A549 (cell line): ENCODE measurements around the gene SAT2. TPM values are rescaled to one million over a fixed set of nuclear protein-coding genes. Genes with fewer than 3 reads are reported as not detected.
A peak's percentile ranks its signal among the peaks of the same experiment; 100 is the strongest.

Experiments used
- ATAC-seq, 2 experiments: fragments of 200-7000 bp in 1 of 2; fragments of >200 bp in 1 of 2; cut with Nextera tagmentation in 1 of 2; cut with Tn5 transposase in 1 of 2; 3 replicates each; pipeline versions ENCODE4 v1.8.0 to v1.9.1; 2018 to 2020; ENCODE audit warnings: mild to moderate bottlenecking in 1 of 2, moderate library complexity in 1 of 2
- CTCF ChIA-PET: fragments of 300-600 bp; sonication (Branson Sonifier 250); formaldehyde crosslinking; extraction: SDS; loops from one replicate; lab custom pipeline; 2021; ENCODE audit warnings: antibody characterized with exemption, inconsistent platforms; lab: Yijun Ruan, JAX
- POLR2A ChIA-PET: fragments of 350-600 bp; formaldehyde crosslinking; extraction: SDS; loops from one replicate; lab custom pipeline; 2021; ENCODE audit warnings: antibody characterized with exemption, inconsistent platforms; lab: Yijun Ruan, JAX
- DNase-seq, 2 experiments: peaks; one replicate each; pipeline versions ENCODE4 v3.0.0 to v3.0.0-alpha.2; 2011 to 2016; ENCODE audit warnings: low read depth in 1 of 2, low spot score in 1 of 2
- FAIRE-seq: peaks from 2 replicates; lab custom pipeline; 2011; peaks lifted over from hg19 to GRCh38; lab: Jason Lieb, UNC
- H3K27ac ChIP-seq, 2 experiments: fragments of >200 bp; sonication (Bioruptor Twin); formaldehyde crosslinking; 3 replicates each; pipeline ENCODE4 v1.5.1; 2016 to 2017
- H3K4me1 ChIP-seq: fragments of >200 bp; sonication (Bioruptor Twin); formaldehyde crosslinking; 3 replicates; pipeline ENCODE4 v1.6.1; 2016
- H3K4me2 ChIP-seq: fragments of >200 bp; sonication (Bioruptor Twin); formaldehyde crosslinking; 3 replicates; pipeline ENCODE4 v1.6.1; 2016
- H3K4me3 ChIP-seq: fragments of >200 bp; sonication (Bioruptor Twin); formaldehyde crosslinking; 3 replicates; pipeline ENCODE4 v1.5.1; 2016
- H3K9me3 ChIP-seq: fragments of >200 bp; sonication (Bioruptor Twin); formaldehyde crosslinking; 3 replicates; pipeline ENCODE4 v1.6.1; 2016
- CBX8 ChIP-seq: fragments of 200-600 bp; sonication (generic); IDR thresholded peaks from 2 replicates; pipeline ENCODE4 v1.6.1; 2016
- CEBPB ChIP-seq, 2 experiments: fragments of >200 bp in 1 of 2; sonication (Bioruptor Twin) in 1 of 2; formaldehyde crosslinking in 1 of 2; IDR thresholded peaks; 2 replicates each; pipeline ENCODE4 v1.6.1; 2012 to 2016
- CHD2 ChIP-seq: fragments of 150-350 bp; IDR thresholded peaks from 2 replicates; pipeline ENCODE4 v1.6.1; 2014; ENCODE audit warnings: low read length; ENCODE audit not compliant: partially characterized antibody
- CHD4 ChIP-seq: fragments of 200-600 bp; sonication (generic); IDR thresholded peaks from 2 replicates; pipeline ENCODE4 v1.6.1; 2016; ENCODE audit warnings: antibody characterized with exemption, mild to moderate bottlenecking, borderline replicate concordance
- CTCF ChIP-seq: fragments of >200 bp; sonication (Bioruptor Twin); formaldehyde crosslinking; IDR thresholded peaks from 3 replicates; pipeline ENCODE4 v1.5.1; 2016
- EHF ChIP-seq: fragments of 250-450 bp; sonication (Bioruptor Pico); IDR thresholded peaks from 2 replicates; pipeline ENCODE4 v1.5.0; 2020; ENCODE audit warnings: mild to moderate bottlenecking
- ELK1 ChIP-seq: fragments of 150-350 bp; IDR thresholded peaks from 2 replicates; pipeline ENCODE4 v1.6.1; 2014; ENCODE audit warnings: low read depth, mild to moderate bottlenecking, low read length
- FOSL2 ChIP-seq, 2 experiments: fragments of 450-650 bp in 1 of 2; fragments of >200 bp in 1 of 2; sonication (Bioruptor Twin) in 1 of 2; formaldehyde crosslinking; IDR thresholded peaks; 2 replicates each; pipeline versions ENCODE4 v1.5.0 to v1.6.1; 2016 to 2020; ENCODE audit warnings: mild to moderate bottlenecking in 1 of 2, moderate library complexity in 1 of 2
- HEYL ChIP-seq: fragments of 250-450 bp; sonication (Bioruptor Pico); IDR thresholded peaks from 2 replicates; pipeline ENCODE4 v1.8.0; 2021; ENCODE audit warnings: mild to moderate bottlenecking, moderate library complexity
- JUN ChIP-seq, 2 experiments: fragments of >200 bp; sonication (Bioruptor Twin); formaldehyde crosslinking; IDR thresholded peaks; 2 replicates in 1 of 2; 3 replicates in 1 of 2; pipeline ENCODE4 v1.6.1; 2016 to 2017
- MAFK ChIP-seq: fragments of 450-650 bp; IDR thresholded peaks from 2 replicates; pipeline ENCODE4 v1.6.1; 2014; ENCODE audit not compliant: partially characterized antibody
- MAZ ChIP-seq: fragments of 150-350 bp; IDR thresholded peaks from 2 replicates; pipeline ENCODE4 v1.6.1; 2014; ENCODE audit warnings: antibody characterized with exemption, low read depth, low read length, borderline replicate concordance
- PBX3 ChIP-seq: IDR thresholded peaks from 2 replicates; pipeline ENCODE4 v1.6.1; 2012
- RAD21 ChIP-seq, 2 experiments: fragments of >200 bp in 1 of 2; sonication (Bioruptor Twin) in 1 of 2; formaldehyde crosslinking in 1 of 2; IDR thresholded peaks in 1 of 2; conservative IDR thresholded peaks in 1 of 2; 2 replicates in 1 of 2; 3 replicates in 1 of 2; pipeline ENCODE4 v1.6.1; 2012 to 2018; ENCODE audit warnings: inconsistent platforms in 1 of 2
- RFX5 ChIP-seq: fragments of 450-650 bp; IDR thresholded peaks from 2 replicates; pipeline ENCODE4 v1.7.1; 2014; ENCODE audit warnings: antibody characterized with exemption, mild to moderate bottlenecking, moderate library complexity
- SREBF2 ChIP-seq: fragments of 450-650 bp; IDR thresholded peaks from 2 replicates; pipeline ENCODE4 v1.6.1; 2014; ENCODE audit warnings: mild to moderate bottlenecking, moderate library complexity
- USF2 ChIP-seq: fragments of 450-650 bp; IDR thresholded peaks from 2 replicates; pipeline ENCODE4 v1.6.1; 2014; ENCODE audit warnings: antibody characterized with exemption
- ZC3H11A ChIP-seq: fragments of 450-650 bp; IDR thresholded peaks from 2 replicates; pipeline ENCODE4 v1.6.1; 2014; ENCODE audit warnings: antibody characterized with exemption, mild to moderate bottlenecking
- WGBS: methylation state at CpG from one replicate; pipeline ENCODE4 v1.1.6; 2017; ENCODE audit errors: missing lambda C conversion rate; 5-methylcytosine and 5-hydroxymethylcytosine counted together
- polyA plus RNA-seq, 4 experiments: library from polyadenylated mRNA; depleted of rRNA in 3 of 4; stranded (reverse); fragments of >200 nt; fragmentation: RNase III in 1 of 4; extraction: RNeasy Plus Mini Kit Qiagen cat#74134 plus additional on column Dnase treatment in 1 of 4; gene quantifications; 2 replicates in 3 of 4; 3 replicates in 1 of 4; pipeline ENCODE4 v1.2.3, GENCODE V29; 2011 to 2017

The SAT2 gene
- polyA plus RNA-seq, 2 of the 4 experiments (the other 2 are of a cell fraction) = 38.1 to 76.3 TPM

GRCh38 chr17:7667656-7668406, 40.2 kb upstream of the SAT2 start:
- CTCF ChIA-PET = interaction anchor here (0.7 to 2.6 kb wide), 11 partner anchors 10 to 277 kb away, joined by 3 to 12 read pairs (median 4); partner anchors contain the start of genes DNAH2, TP53 and WRAP53
- TF ChIP-seq CTCF (no peak), JUN (IDR thresholded peaks at IDR 0.05) (0 out of 5 replicates have a peak, but pooled peaks of 1 of the 2 experiments have one; percentile 16), ZC3H11A (no peak), CHD2 (no peak), RFX5 (no peak)
- FAIRE-seq = no peak
- 79% methylated on average over 10 of the region's 10 CpGs for WGBS
- no peaks in the 10 kb centered on the region for H3K9me3 ChIP-seq
- H3K4me2 ChIP-seq = no peak overlapping the region
- no peak for DNase-seq
- peak; percentile 51 to 57; a peak in 4 of 6 replicates for ATAC-seq
- no peak overlapping the region for H3K4me3 ChIP-seq
- no peaks in the 10 kb centered on the region for H3K4me1 ChIP-seq
- POLR2A ChIA-PET = interaction anchor here (1.4 to 1.5 kb wide), 2 partner anchors 18 to 19 kb away, joined by 5 to 7 read pairs; partner anchors contain the start of gene TP53
- H3K27ac ChIP-seq = no peak overlapping the region

- Histone ChIP-seq H3K9me3 (no peaks in the 10 kb centered on the region), H3K27ac (no peak overlapping the region), H3K4me2 (no peak overlapping the region), H3K4me1 (no peaks in the 10 kb centered on the region), H3K4me3 (no peak overlapping the region)
- 70% methylated on average over 10 of the region's 10 CpGs for WGBS
- DNase-seq = peak in 1 of 2 experiments; percentile 36
- TF ChIP-seq MAZ = no peak
- no peak for TF ChIP-seq SREBF2
- no peak for TF ChIP-seq CBX8
- no peak for TF ChIP-seq CEBPB (IDR thresholded peaks at IDR 0.05)
- TF ChIP-seq EHF (CRISPR knock-in tag) = no peak
- TF ChIP-seq MAFK = no peak
- no peak for TF ChIP-seq RFX5
- no peak for TF ChIP-seq HEYL (CRISPR knock-in tag)
- no peak for TF ChIP-seq JUN (IDR thresholded peaks at IDR 0.05)
- FAIRE-seq = no peak
- ChIA-PET POLR2A (interaction anchor here (1.6 kb wide), 1 partner anchor 29 kb away, joined by 8 read pairs; no protein-coding TSS in a partner anchor), CTCF (interaction anchor here (0.6 to 7.0 kb wide), 11 partner anchors 8 to 71 kb away, joined by 3 to 66 read pairs (median 4); partner anchors contain the start of genes DNAH2, SOX15, TP53 and WRAP53)
- peak in 1 of 2 experiments; percentile 15; a peak in 1 of 6 replicates for ATAC-seq
Measured at GRCh38 chr17:7656958-7657609, 29.5 kb upstream of the SAT2 start.

- Histone ChIP-seq H3K9me3 (no peaks in the 10 kb centered on the region), H3K27ac (no peak overlapping the region), H3K4me3 (no peak overlapping the region), H3K4me2 (no peak overlapping the region), H3K4me1 (peaks cover 11% of the 10 kb centered on the region; the same call in 1 of the 3 replicates)
- DNase-seq (no peak), FAIRE-seq (no peak), ATAC-seq (no peak)
- ChIA-PET CTCF (interaction anchor here (0.6 to 7.0 kb wide), 10 partner anchors 9 to 300 kb away, joined by 3 to 66 read pairs (median 4); partner anchors contain the start of genes FXR2, SOX15, TP53 and WRAP53), POLR2A (no interaction called here)
- 88% methylated on average over 17 of the region's 17 CpGs for WGBS
- TF ChIP-seq CHD4 (no peak), USF2 (no peak), FOSL2 (IDR thresholded peaks at IDR 0.05) (no peak), FOSL2 (CRISPR knock-in tag; IDR thresholded peaks at IDR 0.05) (no peak), HEYL (CRISPR knock-in tag) (no peak), PBX3 (no peak), RAD21 (conservative IDR thresholded peaks at IDR 0.05 in 1 of 2, IDR thresholded peaks at IDR 0.05 in 1 of 2) (no peak), CBX8 (no peak), ELK1 (no peak)
Measured at GRCh38 chr17:7655541-7655840, 27.9 kb upstream of the SAT2 start.
